Measurements from ENCODE around the gene CHRNB2. TPM values are rescaled to one million over a fixed set of nuclear protein-coding genes. Genes with fewer than 3 reads are reported as not detected.

The CHRNB2 gene
- total and polyA plus RNA-seq, 2 of the 4 experiments (the other 2 are of a cell fraction) = under 0.01 to 0.03 TPM

DNA sequence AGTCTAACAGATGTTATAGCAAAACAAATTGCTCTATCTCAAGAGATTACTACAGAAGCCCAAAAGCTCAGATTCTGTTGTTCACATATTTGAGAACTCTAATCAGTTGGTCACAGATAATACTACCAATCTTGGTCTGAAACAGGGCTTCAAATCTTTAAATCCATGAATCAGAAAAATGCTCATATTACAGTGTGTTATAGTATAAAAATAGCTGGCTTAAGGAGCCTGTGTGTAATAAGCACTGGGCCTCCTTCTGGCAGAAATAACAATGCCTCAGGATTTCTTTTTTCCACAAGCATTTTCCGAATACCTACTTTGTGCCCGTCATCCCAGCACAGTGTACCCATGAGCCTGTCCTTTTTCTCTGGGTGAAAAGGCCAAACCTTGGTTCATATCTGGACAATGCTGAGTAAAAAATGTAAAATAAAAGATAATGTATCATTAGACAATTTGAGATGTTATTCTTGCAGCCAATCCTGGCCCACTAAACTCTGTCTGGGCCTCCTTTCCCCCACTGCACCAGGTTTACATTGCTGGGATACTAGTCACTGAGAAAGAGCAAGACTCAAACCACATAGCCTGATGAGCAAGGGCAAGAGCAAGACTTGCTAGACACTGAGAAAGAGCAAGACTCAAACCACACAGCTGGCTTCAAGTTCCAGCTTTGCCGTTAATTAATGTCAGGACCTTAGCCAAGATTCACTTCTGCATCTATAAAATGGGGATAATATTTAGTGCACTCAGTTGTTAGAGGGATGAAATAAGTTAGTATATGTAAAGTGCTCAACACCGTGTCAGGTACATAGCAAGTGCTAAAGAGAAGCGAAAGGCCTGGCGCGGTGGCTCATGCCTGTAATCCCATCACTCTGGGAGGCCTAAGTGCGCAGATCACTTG is 57.4 kb downstream of the CHRNB2 start (continued):
- TF ChIP-seq MXI1 (IDR thresholded peaks at IDR 0.05; ENCODE audit: borderline replicate concordance, low read depth, low read length) (no peak), RFX5 (IDR thresholded peaks at IDR 0.05; ENCODE audit: low read depth, low read length) (no peak), CHD1 (IDR thresholded peaks at IDR 0.05; ENCODE audit: low read depth, low read length) (no peak)
